IMR-90 (cell line): Measurements from ENCODE around the gene ATXN7L2. TPM values are rescaled to one million over a fixed set of nuclear protein-coding genes. Genes with fewer than 3 reads are reported as not detected.

ENCODE experiments used
- ATAC-seq: fragments of 200-7000 bp; cut with Tn5 transposase; 2 replicates; pipeline ENCODE4 v1.9.1; 2020; ENCODE audit warnings: low read depth, mild to moderate bottlenecking, moderate library complexity
- BruUV-seq: library from RNA; stranded (reverse); fragments of 400-500 nt; replicated peaks from 2 replicates; lab custom pipeline; 2021; lab: Mats Ljungman, UMichigan
- CTCF ChIA-PET: fragments of 300-600 bp; formaldehyde crosslinking; extraction: SDS; loops from one replicate; lab custom pipeline; 2021; ENCODE audit warnings: antibody characterized with exemption; lab: Yijun Ruan, JAX
- POLR2A ChIA-PET: fragments of 300-600 bp; sonication (Branson Sonifier 250); formaldehyde crosslinking; loops from one replicate; lab custom pipeline; 2022; ENCODE audit warnings: antibody characterized with exemption; ENCODE audit not compliant: unreplicated experiment; lab: Charles Lee
- DNase-seq: peaks from one replicate; pipeline ENCODE4 v3.0.0; 2013
- H2AFZ ChIP-seq: replicated peaks from 2 replicates; pipeline ENCODE3; 2013; ENCODE audit warnings: low read length, mild to moderate bottlenecking; ENCODE audit not compliant: poor library complexity
- H2AK5ac ChIP-seq: 2 replicates; pipeline ENCODE4 v1.6.1; 2013; ENCODE audit warnings: low read depth, low read length, inconsistent platforms
- H2AK9ac ChIP-seq: replicated peaks from 2 replicates; pipeline ENCODE3; 2013; ENCODE audit warnings: mild to moderate bottlenecking, low read depth, low read length, moderate library complexity; ENCODE audit not compliant: poor library complexity
- H2BK120ac ChIP-seq: 2 replicates; pipeline ENCODE4 v1.6.1; 2013; ENCODE audit warnings: low read depth, low read length, inconsistent platforms
- H2BK15ac ChIP-seq: 3 replicates; pipeline ENCODE4 v1.6.1; 2013; ENCODE audit warnings: low read depth, low read length, inconsistent platforms
- H2BK20ac ChIP-seq: 2 replicates; pipeline ENCODE4 v1.6.1; 2013; ENCODE audit warnings: low read depth, mild to moderate bottlenecking, inconsistent platforms, low read length, moderate library complexity
- H2BK5ac ChIP-seq: 2 replicates; pipeline ENCODE4 v1.6.1; 2013; ENCODE audit warnings: mild to moderate bottlenecking, low read depth, low read length, inconsistent platforms; ENCODE audit not compliant: poor library complexity, severe bottlenecking
- H3K14ac ChIP-seq: replicated peaks from 2 replicates; pipeline ENCODE4 v1.6.1; 2013; ENCODE audit warnings: low read depth, low read length, inconsistent platforms
- H3K18ac ChIP-seq: 2 replicates; pipeline ENCODE4 v1.6.1; 2013; ENCODE audit warnings: low read depth, low read length, control low read depth
- H3K23ac ChIP-seq: 2 replicates; pipeline ENCODE4 v1.6.1; 2013; ENCODE audit warnings: low read depth, low read length, inconsistent platforms
- H3K27ac ChIP-seq: 2 replicates; pipeline ENCODE4 v1.5.1; 2013; ENCODE audit warnings: mild to moderate bottlenecking, control low read depth, low read length; ENCODE audit not compliant: insufficient read depth
- H3K27me3 ChIP-seq: 2 replicates; pipeline ENCODE4 v1.6.1; 2013; ENCODE audit warnings: low read length; ENCODE audit not compliant: control insufficient read depth, insufficient read depth
- H3K36me3 ChIP-seq: 2 replicates; pipeline ENCODE4 v1.6.1; 2013; ENCODE audit warnings: low read length, mixed read lengths; ENCODE audit not compliant: control insufficient read depth, insufficient read depth
- H3K4ac ChIP-seq: 2 replicates; pipeline ENCODE4 v1.6.1; 2013; ENCODE audit warnings: low read depth, low read length, inconsistent platforms
- H3K4me1 ChIP-seq: 2 replicates; pipeline ENCODE4 v1.6.1; 2013; ENCODE audit warnings: low read length, mixed read lengths; ENCODE audit not compliant: control insufficient read depth, insufficient read depth
- H3K4me2 ChIP-seq: 2 replicates; pipeline ENCODE4 v1.6.1; 2013; ENCODE audit warnings: low read depth, mild to moderate bottlenecking, control low read depth, low read length, moderate library complexity
- H3K4me3 ChIP-seq: 2 replicates; pipeline ENCODE4 v1.5.1; 2013; ENCODE audit warnings: low read depth, mild to moderate bottlenecking, control low read depth, low read length, moderate library complexity; ENCODE audit not compliant: insufficient read depth
- H3K56ac ChIP-seq: 2 replicates; pipeline ENCODE4 v1.6.1; 2013; ENCODE audit warnings: low read length, inconsistent platforms; ENCODE audit not compliant: insufficient read depth; ENCODE audit errors: extremely low read depth
- H3K79me1 ChIP-seq, 2 experiments: 2 replicates each; pipeline ENCODE4 v1.6.1; 2013; ENCODE audit warnings: low read length in 2 of 2, inconsistent platforms in 1 of 2, low read depth in 1 of 2
- H3K9ac ChIP-seq: 2 replicates; pipeline ENCODE4 v1.6.1; 2013; ENCODE audit warnings: low read depth, low read length, control low read depth
- H3K9me1 ChIP-seq: 2 replicates; pipeline ENCODE4 v1.6.1; 2013; ENCODE audit warnings: low read length, inconsistent platforms; ENCODE audit not compliant: insufficient read depth
- H3K9me3 ChIP-seq: 2 replicates; pipeline ENCODE4 v1.6.1; 2013; ENCODE audit warnings: low read length; ENCODE audit not compliant: control insufficient read depth, insufficient read depth
- H4K20me1 ChIP-seq: 2 replicates; pipeline ENCODE4 v1.6.1; 2013; ENCODE audit warnings: low read length, inconsistent platforms; ENCODE audit not compliant: insufficient read depth
- H4K5ac ChIP-seq: 2 replicates; pipeline ENCODE4 v1.6.1; 2013; ENCODE audit warnings: mild to moderate bottlenecking, low read depth, low read length, control low read depth
- H4K8ac ChIP-seq, 2 experiments: 2 replicates each; pipeline ENCODE4 v1.6.1; 2013; ENCODE audit warnings: low read depth in 2 of 2, low read length in 2 of 2, control low read depth in 1 of 2, inconsistent platforms in 1 of 2
- H4K91ac ChIP-seq: 2 replicates; pipeline ENCODE4 v1.6.1; 2013; ENCODE audit warnings: low read depth, low read length, inconsistent platforms; ENCODE audit not compliant: insufficient read depth
- CTCF ChIP-seq: conservative IDR thresholded peaks from 2 replicates; pipeline ENCODE4 v1.5.1; 2012; ENCODE audit warnings: mild to moderate bottlenecking, low read depth, low read length, improper control_type of control experiment
- MAZ ChIP-seq: IDR thresholded peaks from 2 replicates; pipeline ENCODE4 v1.6.1; 2012; ENCODE audit warnings: low read depth, mild to moderate bottlenecking, low read length, improper control_type of control experiment, moderate library complexity, borderline replicate concordance
- MXI1 ChIP-seq: IDR thresholded peaks from 2 replicates; pipeline ENCODE4 v1.6.1; 2012; ENCODE audit warnings: low read depth, mild to moderate bottlenecking, low read length, moderate library complexity, borderline replicate concordance
- RAD21 ChIP-seq: IDR thresholded peaks from 2 replicates; pipeline ENCODE4 v1.6.1; 2012; ENCODE audit warnings: low read length, improper control_type of control experiment
- RFX5 ChIP-seq: IDR thresholded peaks from 2 replicates; pipeline ENCODE4 v1.8.0; 2012; ENCODE audit warnings: low read depth, mild to moderate bottlenecking, low read length, moderate library complexity
- SMC3 ChIP-seq: fragments of 150-350 bp; IDR thresholded peaks from 2 replicates; pipeline ENCODE4 v1.6.1; 2016; ENCODE audit warnings: low read depth, mild to moderate bottlenecking, antibody characterized with exemption, low read length, moderate library complexity
- WGBS, 2 experiments: methylation state at CpG; one replicate each; pipeline versions ENCODE4 v1.1.5 to v1.1.7; 2013; ENCODE audit warnings: missing lambda C conversion rate in 2 of 2; ENCODE audit not compliant: insufficient read length in 1 of 2; ENCODE audit errors: extremely low coverage in 2 of 2; 5-methylcytosine and 5-hydroxymethylcytosine counted together
- dilution Hi-C: fragments of 300-500 bp; cut with HindIII; formaldehyde crosslinking; loops from one replicate; pipeline ENCODE4 v1.14.3; 2018; ENCODE audit warnings: low sequenced_read_pairs; ENCODE audit not compliant: unreplicated experiment
- in situ Hi-C: fragments of 300-500 bp; cut with MboI; formaldehyde crosslinking; loops from 3 replicates; pipeline ENCODE4 v1.14.3; 2019; ENCODE audit warnings: low sequenced_read_pairs, inconsistent platforms, mixed read lengths
- intact Hi-C: fragments of 100-400 bp; cut with micrococcal nuclease; formaldehyde crosslinking; loops from 2 replicates; pipeline ENCODE4 v1.10.0; 2022
- polyA plus RNA-seq, 3 experiments: library from polyadenylated mRNA; depleted of rRNA; stranded (reverse); fragments of >200 nt; gene quantifications; 2 replicates each; pipeline ENCODE4 v1.2.3, GENCODE V29; 2012; ENCODE audit warnings: low replicate concordance in 1 of 3
- total RNA-seq: library from RNA; depleted of rRNA; stranded (reverse); fragments of >200 nt; gene quantifications from 2 replicates; pipeline ENCODE4 v1.2.3, GENCODE V29; 2012

ATXN7L2 gene
- total and polyA plus RNA-seq, 2 of the 4 experiments (the other 2 are of a cell fraction), result 1.3 to 4.8 TPM

GRCh38 chr1:109490029-109490933 is 6.6 kb downstream of the ATXN7L2 start:
- Histone ChIP-seq H3K27ac (no peak overlapping the region), H3K27me3 (no peaks in the 10 kb centered on the region), H3K4me3 (no peak overlapping the region), H4K5ac (no peak overlapping the region), H4K8ac (no peak overlapping the region), H3K14ac (no peak overlapping the region), H2AFZ (peak overlapping the region; percentile 79), H3K23ac (no peak overlapping the region), H3K79me1 (peaks cover 5 to 18% of the 10 kb centered on the region in 2 experiments; a peak in 3 of 4 replicates), H2BK5ac (no peak overlapping the region), H3K4me1 (peaks cover 6% of the 10 kb centered on the region), H2BK15ac (no peak overlapping the region), H2AK9ac (peak overlapping the region; percentile 63), H3K4ac (no peak overlapping the region), H3K56ac (no peak overlapping the region), H3K36me3 (peaks cover 15% of the 10 kb centered on the region), H3K4me2 (no peak overlapping the region), H4K91ac (no peak overlapping the region), H3K18ac (no peak overlapping the region), H3K9ac (no peak overlapping the region), H4K20me1 (peaks cover 2% of the 10 kb centered on the region; the same call in 1 of the 2 replicates), H2BK120ac (no peak overlapping the region), H2AK5ac (no peak overlapping the region), H3K9me1 (peaks cover 8% of the 10 kb centered on the region), H3K9me3 (no peaks in the 10 kb centered on the region), H2BK20ac (no peak overlapping the region)
- DNase-seq, result peak; percentile 60
- WGBS, 2 experiments, result no CpG with 5 or more reads among the region's 11 CpGs
- no TSS peak for BruUV-seq
- no peak for TF ChIP-seq MXI1
- peak; percentile 81 for TF ChIP-seq CTCF
- TF ChIP-seq SMC3, result peak; percentile 83
- TF ChIP-seq RAD21, result peak; percentile 64
- peak; percentile 34; the same call in 1 of the 2 replicates for TF ChIP-seq MAZ
- no peak for TF ChIP-seq RFX5
- in situ Hi-C loops, result no loop called here
- intact Hi-C loops, result loop anchor here (1.0 kb wide), 1 partner anchor 42 kb away; no protein-coding TSS in a partner anchor
- peak; percentile 63 for ATAC-seq
- dilution Hi-C loops, result no loop called here
- ChIA-PET CTCF (interaction anchor here (0.5 to 8.5 kb wide), 13 partner anchors 9 to 310 kb away, joined by 3 to 75 read pairs (median 3); partner anchors contain the start of gene AMIGO1), POLR2A (no interaction called here)
